T follicular helper cell (primary cell): ENCODE data around the gene C10orf105.

Source experiments
- DNase-seq: peaks from one replicate; pipeline ENCODE4 v3.0.0-alpha.2; 2020; ENCODE audit warnings: low read depth
- total RNA-seq, 2 experiments: gene quantifications; one replicate each; lab custom pipeline; 2026; lab: John Stamatoyannopoulos, UW

C10orf105 gene, protein sequence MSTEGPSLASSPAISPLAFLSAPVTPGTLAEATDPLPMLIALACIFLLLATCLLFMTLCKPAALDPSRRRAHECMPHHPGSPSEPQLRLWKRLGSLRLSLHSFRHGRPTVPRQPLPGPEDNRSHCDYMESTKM
- total RNA-seq: 0.24 to 0.30 reads per million in 2 experiments

DNA sequence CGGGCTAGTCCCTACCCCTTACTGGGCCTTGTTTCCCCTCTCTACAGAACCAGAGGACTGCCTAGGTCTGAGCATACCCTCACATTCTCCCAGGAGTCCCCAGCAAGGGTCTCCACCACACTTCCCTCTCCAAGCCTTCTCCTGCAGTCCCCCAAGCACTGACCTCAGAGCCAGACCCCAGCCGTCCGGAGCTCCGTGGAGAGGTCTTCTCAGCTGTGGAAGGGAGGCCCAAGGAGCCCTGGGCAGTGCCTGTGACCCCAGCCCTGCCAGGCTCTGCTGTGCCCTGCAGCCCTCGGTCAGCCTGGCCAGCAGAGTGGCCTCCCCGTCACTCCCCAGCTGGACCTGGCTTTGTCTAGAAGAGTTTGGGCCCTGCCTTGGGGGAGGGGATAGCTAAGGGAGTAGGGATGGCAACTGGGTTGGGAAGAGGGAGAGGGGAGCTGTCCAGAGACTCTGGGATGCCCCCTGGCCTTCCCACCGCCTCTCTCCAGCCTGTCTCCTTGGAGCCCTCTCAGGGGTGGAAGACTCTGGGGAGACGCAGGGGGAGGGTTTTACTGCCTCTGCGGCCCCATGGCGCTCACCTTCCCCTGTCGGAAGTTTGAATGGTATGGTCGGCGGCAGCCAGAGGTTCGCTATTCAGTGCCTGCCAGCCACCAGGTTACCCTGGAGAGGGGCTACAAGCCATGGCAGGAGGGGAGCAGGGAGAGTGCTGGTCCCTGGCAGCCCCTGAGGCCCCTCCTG is at the start of gene C10orf105:
Gene C10orf105, minus strand, starts transcription at position 315 of the 738 bp plus-strand sequence. CDS start 3,441 bp downstream, outside the sequence.
- DNase-seq: no peak

DNA sequence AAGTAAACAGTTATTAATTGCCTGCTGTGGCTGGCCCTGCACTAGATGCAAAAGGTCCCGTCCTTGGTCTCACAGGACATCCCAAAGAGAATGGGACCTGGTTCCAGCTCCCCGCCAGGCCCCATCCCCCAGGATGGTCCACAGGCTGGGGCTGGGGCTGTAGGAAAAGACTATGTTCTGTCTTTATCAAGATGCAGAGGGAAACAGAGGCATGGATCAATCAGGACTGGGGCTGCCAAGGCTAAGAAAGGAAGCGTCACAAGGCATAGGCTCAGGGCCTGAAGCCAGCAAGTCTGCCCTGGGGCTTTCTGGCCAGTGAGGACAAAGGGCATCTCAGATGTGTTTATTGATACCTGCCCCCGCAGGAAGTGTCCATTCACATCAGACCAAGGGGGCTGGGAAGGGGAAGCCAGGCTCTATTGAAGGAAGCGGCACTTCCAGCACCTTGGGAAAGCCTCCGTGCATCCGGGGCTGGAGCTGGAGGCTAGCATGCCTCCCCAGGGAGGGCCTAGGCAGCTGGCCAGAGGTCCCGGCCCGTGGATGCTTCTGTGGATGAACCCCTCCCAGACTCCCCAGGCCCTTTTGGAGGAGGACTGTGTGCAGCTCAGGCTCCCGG is 48.0 kb upstream of the C10orf105 start:
- DNase-seq: no peak

DNA sequence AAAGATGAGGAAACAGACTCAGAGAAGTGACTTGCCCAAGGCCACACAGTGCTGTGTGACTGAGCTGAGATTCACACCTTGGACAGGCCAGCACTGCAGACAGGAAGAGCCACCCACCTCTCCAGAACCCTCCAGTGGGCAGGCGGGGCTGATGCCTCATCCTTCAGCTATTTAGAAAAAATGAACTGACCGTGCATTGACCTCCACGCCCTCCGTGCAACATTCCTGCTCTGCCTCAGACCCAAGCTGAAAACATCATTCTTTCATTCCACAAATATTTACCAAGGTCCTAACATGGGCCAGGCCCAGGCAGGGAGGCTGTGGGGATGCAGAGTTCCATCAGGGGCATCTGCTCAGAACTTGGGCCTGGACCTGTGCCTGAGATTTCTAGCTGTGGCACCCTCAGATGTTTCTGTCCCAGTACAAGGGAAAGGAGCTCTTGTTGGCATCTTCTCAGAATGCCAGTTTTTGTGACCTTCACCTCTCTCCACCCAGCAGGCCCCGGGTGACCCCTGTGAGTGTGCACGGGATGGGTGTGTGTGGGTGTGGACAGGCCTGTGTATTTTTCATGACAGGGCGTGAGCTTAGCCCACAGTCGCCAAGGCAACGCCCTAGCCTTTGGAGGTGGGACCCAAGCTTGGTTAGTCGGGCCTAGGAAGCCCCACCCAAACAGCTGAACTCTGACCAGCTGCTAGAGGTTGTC is 47.3 kb upstream of the C10orf105 start:
- no peak for DNase-seq

DNA sequence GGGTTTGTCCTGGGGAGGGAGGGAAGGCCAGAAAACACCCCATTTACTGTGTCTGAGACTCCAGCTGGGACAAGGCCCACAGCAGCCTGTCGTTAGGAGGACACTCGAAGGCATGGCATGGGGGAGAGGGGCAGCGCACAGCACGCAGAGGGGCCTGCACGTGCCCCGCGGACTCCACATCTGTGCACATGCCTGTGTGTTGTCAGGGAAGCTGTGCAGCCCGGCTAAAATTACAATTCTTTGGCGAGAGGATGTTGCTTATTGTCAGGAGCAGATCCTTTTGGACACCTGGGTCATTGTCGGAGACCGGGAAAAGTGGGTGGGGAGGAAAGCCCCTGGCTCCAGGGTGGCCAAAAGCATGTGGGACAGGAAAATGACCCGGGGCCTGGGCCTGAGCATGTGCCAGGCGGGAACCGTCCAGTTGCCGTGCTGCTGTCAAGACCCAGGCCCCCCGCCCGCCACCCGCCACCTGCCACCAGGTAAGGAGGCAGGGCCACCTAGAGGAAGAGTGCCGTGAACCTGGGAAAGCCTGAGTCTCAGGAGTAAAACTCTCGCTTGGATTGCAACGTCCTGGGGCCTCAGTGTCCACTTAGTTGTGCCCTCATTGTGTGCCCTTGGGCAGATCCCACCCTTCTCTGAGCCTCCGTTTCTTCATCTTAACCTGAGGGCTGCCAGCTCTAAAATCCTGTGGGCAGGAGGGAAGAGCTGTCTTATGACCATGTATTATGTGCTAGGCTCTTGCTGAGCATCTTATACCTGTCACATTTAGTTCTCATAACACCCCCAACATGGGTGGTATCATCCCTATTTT is 46.5 kb upstream of the C10orf105 start:
- no peak for DNase-seq

DNA sequence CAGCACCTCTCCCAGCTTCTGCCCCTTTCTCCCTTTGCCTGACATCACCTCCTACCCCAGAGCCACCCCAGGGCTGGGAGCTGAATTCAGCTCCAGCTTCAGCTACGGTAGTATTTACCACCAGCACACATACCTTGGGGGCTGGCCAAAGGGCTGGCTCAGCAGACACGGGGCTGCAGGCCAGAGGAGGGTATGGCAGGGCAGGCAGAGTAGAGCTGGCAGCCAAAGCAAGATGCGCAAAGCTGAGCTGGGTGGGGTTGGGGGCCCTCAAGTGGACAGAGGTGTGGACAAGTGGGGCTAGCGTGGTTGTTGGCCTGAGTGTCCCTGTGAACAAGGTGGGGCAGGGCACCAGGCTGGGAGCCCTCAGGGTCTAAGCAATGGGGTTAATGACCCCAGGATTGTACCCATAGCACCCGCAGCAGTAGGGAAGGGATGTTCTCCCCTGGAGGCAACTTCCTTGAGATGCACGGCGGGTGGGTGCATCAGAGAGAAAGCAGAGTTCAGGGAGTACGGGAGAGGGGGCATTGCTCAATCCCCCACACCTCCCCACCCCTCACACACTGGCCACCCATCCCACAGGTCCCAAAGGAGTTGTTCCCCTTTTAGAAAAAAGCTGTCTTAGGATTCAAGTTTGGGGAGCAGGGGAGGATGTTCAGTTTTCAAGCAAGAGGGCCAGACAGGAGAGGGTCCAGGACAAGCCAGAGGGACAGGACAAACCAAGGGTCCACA is 45.8 kb upstream of the C10orf105 start:
- DNase-seq: no peak

DNA sequence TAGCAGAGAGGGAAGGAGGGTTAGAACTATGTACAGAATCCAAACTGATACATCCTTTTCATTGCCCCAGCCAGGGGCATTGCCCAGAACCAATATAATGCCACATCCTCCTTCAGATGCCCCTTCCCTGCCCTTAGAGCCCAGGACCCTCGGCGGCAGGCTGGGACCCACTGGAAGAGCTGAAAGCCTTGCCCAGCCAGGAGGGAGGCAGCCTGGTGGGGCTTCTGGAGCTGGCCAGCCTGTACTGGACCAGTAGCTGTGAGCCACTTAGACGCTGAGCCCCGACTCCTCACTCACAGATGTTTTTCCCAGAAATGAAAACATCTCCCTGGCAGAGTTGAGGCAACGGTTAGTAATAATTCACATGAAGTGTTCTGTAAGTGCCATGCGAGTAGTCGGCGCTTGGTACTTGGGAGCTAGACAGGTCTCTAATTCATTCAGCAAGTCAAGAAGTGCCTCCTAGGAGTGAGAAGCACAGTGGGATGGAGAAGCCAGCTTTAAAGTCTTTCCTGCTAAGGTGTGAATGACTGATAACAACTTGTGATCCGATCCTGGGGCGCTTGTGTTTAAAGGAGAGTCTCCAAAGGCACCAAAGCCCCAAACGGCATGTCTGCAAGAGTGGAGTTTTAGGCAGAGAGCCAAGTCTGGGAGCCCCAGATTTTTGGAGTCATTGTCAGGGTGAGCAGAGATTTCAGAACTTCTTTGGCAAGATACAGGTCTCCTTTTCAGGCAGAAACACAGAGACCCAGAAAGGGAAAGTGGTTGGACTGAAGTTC is 44.0 kb upstream of the C10orf105 start:
- DNase-seq: no peak

DNA sequence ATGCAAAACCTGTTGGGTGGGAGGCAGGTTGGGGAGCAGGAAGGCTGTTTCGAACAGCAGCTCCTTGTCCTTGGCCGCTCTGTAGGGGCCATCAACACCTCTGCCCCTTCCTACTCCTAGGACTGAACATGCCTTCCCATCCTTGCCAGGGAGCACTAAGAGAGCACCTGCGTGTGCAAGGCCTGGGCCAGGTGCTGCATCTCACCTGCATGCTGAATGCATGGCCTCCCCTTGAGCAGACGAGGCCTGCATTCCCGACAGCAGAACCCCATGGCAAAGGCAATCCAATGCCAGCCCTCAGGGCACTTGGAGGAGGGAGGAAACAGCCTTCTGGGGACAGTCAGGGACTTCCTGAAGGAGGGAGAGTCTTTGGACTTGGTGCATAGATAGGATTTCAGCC is 42.7 kb upstream of the C10orf105 start:
- no peak for DNase-seq

DNA sequence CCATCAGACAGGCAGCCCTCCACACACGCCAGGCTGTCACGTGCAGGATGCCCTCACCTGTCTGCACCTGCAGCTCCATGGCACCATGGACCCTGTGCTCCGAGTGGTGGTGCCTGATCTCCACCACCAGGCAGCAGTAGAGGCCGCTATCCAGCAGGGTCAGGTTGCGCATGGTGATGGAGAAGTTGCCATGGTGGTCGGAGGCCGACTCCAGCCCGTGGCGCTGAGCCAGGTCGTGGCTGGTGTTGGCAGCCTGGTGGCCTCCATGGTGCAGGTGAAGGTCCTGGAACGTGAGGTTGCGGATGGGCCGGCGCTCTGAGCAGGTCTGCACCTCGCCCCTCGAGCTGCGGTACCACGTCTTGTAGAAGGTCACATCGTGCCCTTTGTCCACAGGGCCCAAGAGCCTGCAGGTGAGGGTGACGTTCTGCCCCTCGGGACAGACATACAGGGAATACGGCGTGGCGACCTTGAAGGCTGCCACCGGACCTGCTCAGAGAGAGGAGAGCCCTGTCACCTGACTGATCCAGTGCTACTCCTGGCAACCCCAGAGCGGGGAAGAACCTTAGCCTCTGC is 42.0 kb upstream of the C10orf105 start:
- DNase-seq: no peak

DNA sequence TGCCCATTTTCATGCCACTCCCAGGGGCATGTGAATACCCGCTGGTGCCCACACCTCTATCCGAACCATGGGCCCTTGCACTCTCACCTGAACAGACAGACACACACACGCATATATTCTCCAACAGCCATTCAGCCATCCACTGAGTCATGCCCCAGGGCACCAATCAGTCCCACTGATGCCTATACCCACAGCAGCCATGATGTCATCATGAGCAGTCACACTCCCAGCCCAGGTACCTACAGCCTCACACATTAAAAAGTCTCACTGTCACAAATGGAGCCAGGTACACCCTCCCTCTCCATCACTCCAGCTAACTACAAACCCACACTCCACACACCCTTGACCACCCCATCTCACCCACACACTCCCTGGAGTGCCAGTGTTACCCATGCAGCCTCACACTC is 41.5 kb upstream of the C10orf105 start:
- no peak for DNase-seq

DNA sequence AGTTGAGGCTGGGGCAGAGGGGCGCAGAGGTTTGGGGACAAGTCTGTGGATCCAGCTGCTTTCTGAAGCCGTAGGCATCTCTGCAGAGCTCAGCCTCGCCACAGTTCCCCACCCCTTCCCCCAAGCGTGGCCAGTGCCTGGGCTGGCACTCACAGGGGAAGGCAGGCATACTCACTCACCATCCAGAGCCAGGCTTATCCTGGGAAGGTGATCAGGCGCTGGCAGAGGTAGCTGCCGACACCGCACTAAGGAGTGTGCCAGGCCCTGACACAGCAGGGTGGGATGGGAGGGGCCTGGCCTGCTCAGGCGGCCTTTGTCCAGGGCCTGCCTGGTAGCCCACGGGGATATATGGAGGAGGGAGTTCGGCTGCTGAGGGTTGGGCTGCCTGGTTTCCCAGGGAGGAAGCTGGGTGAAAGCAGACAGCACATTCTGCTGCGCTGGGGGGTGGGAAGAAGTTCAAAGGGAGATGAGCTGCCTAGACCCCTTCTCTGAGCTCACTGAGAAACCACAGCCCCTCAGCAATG is 37.9 kb upstream of the C10orf105 start:
- DNase-seq: no peak

DNA sequence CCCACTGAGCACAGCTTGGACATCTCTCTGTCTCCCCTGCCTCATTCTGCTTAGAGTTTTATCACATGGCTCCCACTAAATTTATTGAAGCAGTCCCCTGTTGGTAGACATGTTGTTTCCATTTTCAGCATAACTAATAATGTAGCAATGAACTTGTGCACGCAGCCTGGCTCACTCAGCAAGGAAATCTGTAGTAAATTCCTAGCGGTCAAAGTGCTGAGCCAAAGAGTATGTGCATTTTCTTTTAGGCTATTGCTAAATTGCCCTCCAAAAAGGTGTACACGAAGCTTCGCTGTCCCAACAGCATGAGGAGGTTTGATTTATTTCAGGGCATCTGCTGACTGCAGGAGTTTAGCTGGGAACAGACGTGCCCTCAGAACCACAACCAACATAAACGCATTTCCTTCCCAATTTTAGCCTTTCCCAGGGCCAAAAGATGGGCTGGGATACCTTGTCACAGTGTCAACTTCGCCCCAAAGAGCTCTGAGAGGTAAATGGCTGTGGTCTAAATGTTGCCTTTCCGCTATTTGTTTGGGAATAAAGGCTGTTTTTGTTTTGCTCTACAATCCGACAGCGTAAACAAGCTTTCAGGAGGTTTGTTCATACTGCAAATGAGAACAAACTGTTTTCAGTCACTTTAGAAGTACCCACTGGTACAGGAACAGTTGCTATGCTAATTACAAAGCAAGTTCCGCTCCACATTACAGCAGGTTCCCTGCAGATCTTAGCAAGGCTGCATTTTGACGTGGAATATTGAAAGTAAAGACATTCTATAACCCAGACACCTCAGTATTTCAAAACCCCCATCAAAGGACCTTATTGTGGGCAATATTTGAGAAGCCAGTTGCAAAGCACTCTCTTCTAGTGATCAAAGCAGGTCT is 37.0 kb upstream of the C10orf105 start:
- DNase-seq: no peak

DNA sequence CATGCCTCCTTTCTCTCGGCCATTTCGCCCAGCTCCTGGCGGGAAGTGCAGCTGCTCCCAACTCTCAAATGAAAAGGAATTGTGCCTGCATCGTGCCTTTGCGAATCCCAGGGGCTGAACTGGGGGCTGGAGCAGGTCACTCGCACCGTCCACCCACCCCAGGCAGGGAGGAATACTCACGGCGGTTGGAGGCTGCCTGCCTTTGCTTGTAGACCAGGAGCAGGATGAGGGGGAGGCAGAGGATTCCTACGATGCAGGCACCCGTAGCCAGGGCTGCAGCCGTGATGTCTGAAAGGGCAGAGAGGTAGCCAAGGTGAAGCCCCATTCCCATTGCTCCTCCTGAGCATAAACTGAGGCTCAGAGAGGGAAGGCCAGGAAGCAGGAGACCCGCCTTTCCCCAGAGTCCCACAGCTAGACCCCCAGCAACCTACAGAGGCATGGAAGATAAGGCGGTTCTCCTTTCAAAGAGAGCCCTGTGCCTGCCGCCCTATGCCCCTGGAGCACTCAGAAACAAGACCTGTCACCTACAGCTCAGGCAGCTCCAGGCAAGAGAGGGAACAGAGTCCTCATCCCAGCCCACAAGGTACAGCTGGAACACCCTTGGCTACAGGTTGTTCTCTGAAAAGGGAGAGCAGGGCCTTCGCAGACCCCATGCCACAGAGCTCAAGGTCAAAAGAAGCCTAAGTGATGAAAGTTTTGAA is 35.8 kb upstream of the C10orf105 start:
- no peak for DNase-seq

DNA sequence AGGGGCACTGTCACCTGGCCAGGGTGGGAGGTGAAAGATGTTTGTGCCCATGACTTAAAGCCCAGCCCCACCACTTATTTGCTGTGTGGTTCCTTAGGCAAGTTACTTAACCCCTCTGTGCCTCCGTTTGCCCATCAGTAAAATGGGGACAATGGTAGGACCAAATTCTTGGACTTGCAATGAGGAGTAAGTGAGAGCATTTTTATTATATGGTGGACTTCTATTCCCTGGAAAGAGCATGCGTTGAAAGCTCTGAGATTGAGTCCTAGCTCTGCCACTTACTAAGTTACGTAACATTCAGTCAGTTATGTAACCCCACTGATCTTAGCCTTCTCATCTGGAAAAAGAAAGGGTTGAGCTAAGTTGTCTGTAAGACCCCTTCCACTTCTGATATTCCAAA is 35.0 kb upstream of the C10orf105 start:
- no peak for DNase-seq

DNA sequence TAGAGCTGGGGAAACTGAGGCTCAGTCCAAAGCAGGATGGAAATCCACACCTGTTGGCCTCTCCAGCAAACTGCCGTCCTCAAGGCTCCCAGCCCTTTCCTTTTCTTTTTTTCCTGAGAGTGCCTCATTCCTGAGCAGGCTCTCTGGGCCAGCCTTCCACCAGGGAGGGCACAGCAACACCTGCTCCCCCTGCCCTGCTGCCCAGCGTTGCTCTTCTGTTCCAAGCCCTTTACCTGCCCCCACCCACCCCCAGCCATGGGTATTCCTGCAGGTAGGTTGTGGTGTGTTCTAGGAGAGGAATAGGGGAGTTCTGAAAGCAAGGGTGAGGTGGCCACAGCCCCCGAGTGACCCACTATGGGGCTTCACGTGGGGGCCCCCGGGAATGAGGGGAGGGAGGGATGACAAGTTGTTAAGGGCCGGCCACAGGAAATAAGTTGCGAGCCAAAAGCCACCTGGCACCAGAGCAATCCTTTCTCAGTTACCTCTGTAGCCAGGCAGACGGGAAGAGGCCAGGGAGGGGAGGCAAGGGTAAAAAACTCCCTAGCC is 34.5 kb upstream of the C10orf105 start:
- DNase-seq: no peak

DNA sequence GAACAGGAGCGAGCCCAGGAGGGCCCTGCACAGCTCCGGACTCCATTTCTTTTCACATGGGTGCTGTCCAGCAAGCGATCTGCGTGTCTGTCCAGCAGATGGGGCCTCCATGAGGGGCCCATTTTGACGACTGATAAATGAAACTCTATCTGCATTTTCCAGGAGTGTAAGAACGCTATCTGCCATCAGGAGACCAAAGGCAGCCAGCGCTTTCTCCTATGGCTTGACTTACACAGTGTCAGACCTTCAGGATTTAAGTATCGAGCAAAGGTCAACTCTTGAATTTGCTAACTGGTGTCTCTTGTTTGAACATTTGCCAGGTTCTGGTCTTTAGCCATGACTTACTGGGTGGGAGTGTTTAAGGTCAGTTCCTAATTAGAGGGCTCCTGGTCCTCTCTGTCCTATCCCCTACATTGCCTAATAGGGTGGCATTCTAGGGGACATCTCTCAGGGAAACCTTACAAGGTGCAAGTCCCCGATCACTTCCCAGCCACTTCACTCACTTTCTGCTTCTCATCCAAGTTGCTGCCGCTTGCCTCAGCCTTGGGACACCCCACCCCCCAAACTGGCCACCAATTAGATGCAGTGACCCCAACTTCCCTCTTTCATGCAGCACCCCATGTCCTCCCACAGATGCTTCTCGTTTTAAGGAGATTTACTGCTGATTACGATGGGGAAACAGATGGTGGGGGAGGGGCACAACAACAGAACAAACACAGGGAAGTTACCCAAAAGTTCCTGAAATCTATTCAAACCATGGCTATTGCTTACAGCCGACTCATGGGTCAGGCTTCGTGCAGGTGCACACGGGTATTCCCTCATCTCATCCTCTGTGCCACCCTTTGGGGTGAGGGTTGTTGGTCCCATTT is 33.7 kb upstream of the C10orf105 start:
- DNase-seq: no peak

DNA sequence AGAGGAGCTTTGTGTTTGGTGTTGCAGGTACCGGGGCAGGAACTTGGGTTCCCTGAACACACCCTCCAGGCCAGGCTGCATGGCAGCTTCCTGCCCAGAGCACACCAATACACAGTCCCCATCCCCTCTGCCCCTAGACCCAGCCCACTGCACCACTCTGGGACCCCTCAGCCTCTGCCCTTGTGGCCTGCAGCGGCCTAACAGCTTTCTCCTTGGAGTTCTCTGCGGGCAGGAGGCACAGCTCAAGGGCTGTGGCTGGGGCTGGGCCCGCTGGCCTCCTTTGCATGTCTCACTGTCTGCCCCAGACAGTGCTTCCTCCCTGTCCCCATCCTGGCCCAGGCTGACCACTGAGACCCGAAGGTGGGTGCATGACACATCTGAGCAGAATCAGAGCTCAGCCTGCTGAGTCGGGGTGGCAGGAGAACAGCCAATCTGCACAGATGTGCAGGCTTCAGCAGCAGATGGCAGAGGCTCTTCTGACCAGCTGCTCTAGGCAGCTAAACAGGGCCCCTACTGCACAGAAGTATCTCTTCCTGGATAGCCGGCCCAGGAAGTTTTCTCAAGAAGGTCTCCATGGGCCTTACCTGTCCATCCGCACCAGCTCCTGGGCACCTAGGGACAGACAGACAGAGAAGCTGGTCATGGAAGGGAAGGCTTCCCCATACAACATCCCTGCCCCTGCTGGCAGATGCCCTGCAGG is 33.0 kb upstream of the C10orf105 start:
- DNase-seq: no peak
